Uterus (tissue), 4 donors: Measurements from ENCODE around the gene TMEM63B. TPM values are rescaled to one million over a fixed set of nuclear protein-coding genes. Genes with fewer than 3 reads are reported as not detected.

ENCODE experiments used
- DNase-seq, 2 donors: peaks; one replicate each; pipeline ENCODE4 v3.0.0-alpha.2; 2019 to 2020
- H3K27ac ChIP-seq, 2 donors: fragments of 200-600 bp; sonication (generic); 1 replicate in 1 of 2; 2 replicates in 1 of 2; pipeline ENCODE4 v1.5.1; 2016 to 2018
- H3K27me3 ChIP-seq, 2 donors: fragments of 200-600 bp; sonication (generic); one replicate each; pipeline ENCODE4 v1.5.1; 2018 to 2019; ENCODE audit warnings: control low read depth in 1 of 2
- H3K36me3 ChIP-seq, 2 donors: fragments of 200-600 bp; sonication (generic); one replicate each; pipeline ENCODE4 v1.5.1; 2019; ENCODE audit warnings: control low read depth in 1 of 2
- H3K4me1 ChIP-seq, 2 donors: fragments of 200-600 bp; sonication (generic); one replicate each; pipeline ENCODE4 v1.5.1; 2018 to 2019; ENCODE audit warnings: control low read depth in 1 of 2
- H3K4me3 ChIP-seq, 2 donors: fragments of 200-600 bp; sonication (generic); 1 replicate in 1 of 2; 2 replicates in 1 of 2; pipeline ENCODE4 v1.5.1; 2018 to 2019; ENCODE audit warnings: mild to moderate bottlenecking in 1 of 2
- H3K9me3 ChIP-seq, 2 donors: fragments of 200-600 bp; sonication (generic); one replicate each; pipeline ENCODE4 v1.5.1; 2019; ENCODE audit warnings: control low read depth in 1 of 2
- CTCF ChIP-seq, 4 experiments: fragments of 200-600 bp in 2 of 4; fragments of 450-650 bp in 2 of 4; sonication (generic) in 2 of 4; IDR thresholded peaks; one replicate each; pipeline ENCODE4 v1.5.1; 2016 to 2019; ENCODE audit warnings: antibody characterized with exemption in 4 of 4, mild to moderate bottlenecking in 2 of 4, moderate library complexity in 1 of 4
- POLR2A ChIP-seq, 2 donors: fragments of 450-650 bp; IDR thresholded peaks; one replicate each; pipeline ENCODE4 v1.6.1; 2016; ENCODE audit warnings: antibody characterized with exemption in 2 of 2, mild to moderate bottlenecking in 1 of 2, moderate library complexity in 1 of 2
- intact Hi-C: fragments of 100-400 bp; cut with DNase I; formaldehyde crosslinking; loops from one replicate; pipeline ENCODE4 v1.15.1; 2023; ENCODE audit warnings: low total_unique reads
- total RNA-seq, 4 donors: library from RNA; depleted of rRNA in 3 of 4; stranded (reverse); fragments of >200 nt in 3 of 4; gene quantifications; one replicate each; pipeline versions ENCODE4 v1.1.0 to v1.2.4, GENCODE V29; 2014 to 2023
- donor health status: DM: yes; HTN: yes; CAD: no.

TMEM63B gene
- total RNA-seq, result 10 to 100 TPM in 2 of 4 donors, 1 to 10 TPM in 1, under 1 TPM in 1; 0.77 to 24.9 (median 15.4) TPM

- no peaks in the 10 kb centered on the region for H3K36me3 ChIP-seq
- intact Hi-C loops, result no loop called here
- TF ChIP-seq CTCF (IDR thresholded peaks at IDR 0.05) (no peak), POLR2A (IDR thresholded peaks at IDR 0.05) (peak; percentile 76 to 82)
- H3K4me3 ChIP-seq, result peak within 1 kb of the TSS; percentile 83 to 88
- peak within 1 kb of the TSS; percentile 94 to 96 for H3K27ac ChIP-seq
- no peaks in the 10 kb centered on the region for H3K27me3 ChIP-seq
- peak; percentile 80 to 91 for DNase-seq
- H3K4me1 ChIP-seq, result peaks cover 0 to 7% of the 10 kb centered on the region in 2 donors
- no peaks in the 10 kb centered on the region for H3K9me3 ChIP-seq
Observed at GRCh38 chr6:44127186-44128019, at the start of gene TMEM63B, which contains the start of gene MRPL14. Gene TMEM63B, plus strand, starts transcription at chr6:44127554. Its CDS starts 7,031 bp downstream, at chr6:44134585. Gene MRPL14, minus strand, starts transcription at chr6:44127452. Its CDS starts 10,841 bp downstream, at chr6:44116611.

- H3K27ac ChIP-seq, result no peak overlapping the region
- peaks cover 14 to 16% of the 10 kb centered on the region in 2 donors for H3K4me1 ChIP-seq
- no peaks in the 10 kb centered on the region for H3K27me3 ChIP-seq
- H3K36me3 ChIP-seq, result no peaks in the 10 kb centered on the region
- intact Hi-C loops, result loop anchor here (2.0 kb wide), 1 partner anchor 412 kb away; no protein-coding TSS in a partner anchor
- no peak for TF ChIP-seq POLR2A (IDR thresholded peaks at IDR 0.05)
- TF ChIP-seq CTCF (IDR thresholded peaks at IDR 0.05), result no peak
- H3K4me3 ChIP-seq, result no peak overlapping the region
- H3K9me3 ChIP-seq, result no peaks in the 10 kb centered on the region
- no peak for DNase-seq
Observed at GRCh38 chr6:44078219-44078826, 49.0 kb upstream of the TMEM63B start.

- Histone ChIP-seq H3K36me3 (no peaks in the 10 kb centered on the region), H3K27ac (no peak overlapping the region), H3K27me3 (no peaks in the 10 kb centered on the region), H3K4me3 (no peak overlapping the region), H3K4me1 (peaks cover 10 to 12% of the 10 kb centered on the region in 2 donors), H3K9me3 (no peaks in the 10 kb centered on the region)
- TF ChIP-seq POLR2A (IDR thresholded peaks at IDR 0.05) (no peak), CTCF (IDR thresholded peaks at IDR 0.05) (peak; percentile 89 to 98 (median 96))
- intact Hi-C loops, result loop anchor here (2.0 kb wide), 1 partner anchor 412 kb away; no protein-coding TSS in a partner anchor
- DNase-seq, result peak; percentile 74 to 80
Observed at GRCh38 chr6:44078827-44079671, 48.3 kb upstream of the TMEM63B start.

- H3K4me3 ChIP-seq, result no peak overlapping the region
- H3K27ac ChIP-seq, result no peak overlapping the region
- peaks cover 5 to 8% of the 10 kb centered on the region in 2 donors for H3K4me1 ChIP-seq
- no peak for DNase-seq
- no peak for TF ChIP-seq CTCF (IDR thresholded peaks at IDR 0.05)
- TF ChIP-seq POLR2A (IDR thresholded peaks at IDR 0.05), result no peak
- no peaks in the 10 kb centered on the region for H3K27me3 ChIP-seq
- intact Hi-C loops, result loop anchor here (2.0 kb wide), 1 partner anchor 413 kb away; no protein-coding TSS in a partner anchor
- H3K9me3 ChIP-seq, result no peaks in the 10 kb centered on the region
- H3K36me3 ChIP-seq, result no peaks in the 10 kb centered on the region
Observed at GRCh38 chr6:44079672-44080071, 47.7 kb upstream of the TMEM63B start.
